Activated T-cell treated with anti-CD3 and anti-CD28 coated beads, Interleukin-2, amount 50 U/mL, for 4 hours (primary cell): ENCODE measurements around the gene AGL. TPM values are rescaled to one million over a fixed set of nuclear protein-coding genes. Genes with fewer than 3 reads are reported as not detected.
"Not testable (repeated sequence)": the region's sequence is repeated elsewhere in the genome, so short reads cannot be mapped to it uniquely, and the experiment has no call there.

ENCODE experiments used
- ATAC-seq, 2 donors: fragments of 200-7000 bp; cut with Tn5 transposase; one replicate each; pipeline ENCODE4 v1.10.0; 2021
- DNase-seq: peaks from one replicate; pipeline ENCODE4 v3.0.0-alpha.2; 2020
- H3K27me3 Mint-ChIP-seq: one replicate; pipeline ENCODE4 v1.8.0; 2021; ENCODE audit warnings: low read depth, mixed read lengths
- H3K36me3 Mint-ChIP-seq: one replicate; pipeline ENCODE4 v1.8.0; 2022; ENCODE audit warnings: mixed read lengths; ENCODE audit not compliant: insufficient read depth
- H3K4me1 Mint-ChIP-seq: one replicate; pipeline ENCODE4 v1.8.0; 2021; ENCODE audit warnings: low read depth, mixed read lengths
- H3K4me3 Mint-ChIP-seq: one replicate; pipeline ENCODE4 v1.8.0; 2021; ENCODE audit warnings: mild to moderate bottlenecking, moderate library complexity, mixed read lengths
- H3K9me3 Mint-ChIP-seq: one replicate; pipeline ENCODE4 v1.8.0; 2021; ENCODE audit warnings: mixed read lengths
- total RNA-seq, 3 donors: library from RNA; stranded (reverse); gene quantifications; one replicate each; pipeline ENCODE4 v1.2.1, GENCODE V29; 2021

Gene AGL
- total RNA-seq, 3 donors from 2014 or later, result 13.8 to 16.1 (median 14.8) TPM

DNA sequence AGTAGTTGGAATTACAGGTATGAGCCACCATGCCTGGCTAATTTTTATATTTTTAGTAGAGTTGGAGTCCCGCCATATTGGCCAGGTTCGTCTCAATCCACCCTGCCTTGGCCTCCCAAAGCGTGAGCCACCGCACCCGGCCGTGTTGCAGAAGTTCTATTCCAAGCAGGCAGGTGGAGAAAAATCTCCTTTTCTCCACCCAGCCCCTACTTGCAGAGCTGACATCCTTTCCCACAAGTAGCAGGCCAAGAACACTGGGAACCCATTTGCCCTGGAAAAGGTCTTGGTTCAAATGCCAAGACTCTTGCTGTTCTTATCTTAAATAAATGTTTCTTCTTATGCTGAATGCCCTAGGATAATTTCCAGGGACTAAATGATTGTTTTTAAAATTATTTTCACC lies 17.5 kb downstream of the AGL start:
- Mint-ChIP-seq H3K4me1 (no peaks in the 10 kb centered on the region), H3K36me3 (peaks cover 15% of the 10 kb centered on the region), H3K9me3 (no peaks in the 10 kb centered on the region), H3K27me3 (no peaks in the 10 kb centered on the region), H3K4me3 (no peak overlapping the region)
- ATAC-seq (no peak), DNase-seq (no peak)

DNA sequence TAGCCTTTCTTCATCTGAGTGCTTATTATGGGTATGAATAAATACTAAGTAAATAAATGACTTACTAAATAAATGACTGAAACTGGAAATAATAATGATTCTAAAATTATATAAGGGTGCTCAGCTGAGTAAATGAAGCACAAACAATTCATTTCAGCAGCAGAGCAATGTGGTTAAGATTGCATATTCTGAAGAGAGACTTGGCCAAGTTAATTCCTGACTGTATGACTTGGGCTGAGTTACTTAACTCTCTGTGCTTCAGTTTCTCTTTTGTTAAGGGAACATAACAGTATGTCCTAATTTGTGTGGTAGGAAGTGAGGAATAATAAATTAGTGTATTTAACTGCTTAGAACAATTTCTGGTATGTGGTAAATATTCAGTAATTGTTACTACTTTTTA lies 19.1 kb downstream of the AGL start:
- ATAC-seq (no peak), DNase-seq (no peak)
- no peaks in the 10 kb centered on the region for H3K4me1 Mint-ChIP-seq
- H3K36me3 Mint-ChIP-seq, result peaks cover 11% of the 10 kb centered on the region
- H3K4me3 Mint-ChIP-seq, result no peak overlapping the region
- no peaks in the 10 kb centered on the region for H3K9me3 Mint-ChIP-seq
- no peaks in the 10 kb centered on the region for H3K27me3 Mint-ChIP-seq

DNA sequence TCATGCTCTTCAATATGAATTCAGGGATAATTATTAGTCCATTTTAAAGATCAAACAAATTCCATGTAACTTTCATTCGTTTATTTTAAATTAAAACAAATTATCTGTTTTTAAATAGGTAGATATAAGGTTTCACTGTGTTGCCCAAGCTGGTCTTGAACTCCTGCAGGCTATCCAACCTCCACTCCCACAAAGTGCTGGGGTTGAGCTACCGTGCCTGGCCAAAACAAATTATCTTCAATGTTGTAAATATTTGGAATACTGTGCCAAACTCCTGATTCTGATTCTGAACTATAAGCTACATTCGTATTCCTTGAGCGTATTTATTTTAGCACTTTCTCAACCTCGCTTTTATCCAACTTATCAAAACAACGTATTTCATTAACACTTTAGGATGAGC lies 19.6 kb downstream of the AGL start:
- no peaks in the 10 kb centered on the region for H3K27me3 Mint-ChIP-seq
- no peaks in the 10 kb centered on the region for H3K4me1 Mint-ChIP-seq
- H3K4me3 Mint-ChIP-seq, result no peak overlapping the region
- H3K36me3 Mint-ChIP-seq, result peaks cover 8% of the 10 kb centered on the region
- no peaks in the 10 kb centered on the region for H3K9me3 Mint-ChIP-seq
- no peak for DNase-seq
- no peak for ATAC-seq

- H3K27me3 Mint-ChIP-seq, result no peaks in the 10 kb centered on the region
- H3K4me3 Mint-ChIP-seq, result no peak overlapping the region
These were observed 21.9 kb downstream of the AGL start for GRCh38 chr1:99872063-99872462.

DNA sequence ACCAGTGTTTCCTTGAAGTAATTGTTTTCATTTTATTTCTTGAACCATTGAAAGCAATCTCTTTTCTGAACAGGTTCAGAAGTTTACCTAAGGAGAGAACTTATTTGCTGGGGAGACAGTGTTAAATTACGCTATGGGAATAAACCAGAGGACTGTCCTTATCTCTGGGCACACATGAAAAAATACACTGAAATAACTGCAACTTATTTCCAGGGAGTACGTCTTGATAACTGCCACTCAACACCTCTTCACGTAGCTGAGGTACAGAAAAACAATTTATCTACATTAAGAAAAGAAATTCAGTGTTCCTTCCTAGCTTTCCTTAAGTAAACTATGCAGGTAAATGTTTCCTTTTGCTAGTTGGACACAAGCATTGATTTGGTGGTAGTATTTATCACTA lies 27.4 kb downstream of the AGL start:
- no peaks in the 10 kb centered on the region for H3K4me1 Mint-ChIP-seq
- DNase-seq (no peak), ATAC-seq (no peak)
- no peaks in the 10 kb centered on the region for H3K27me3 Mint-ChIP-seq
- H3K9me3 Mint-ChIP-seq, result no peaks in the 10 kb centered on the region
- H3K36me3 Mint-ChIP-seq, result peaks cover 24% of the 10 kb centered on the region
- no peak overlapping the region for H3K4me3 Mint-ChIP-seq

More at GRCh38 chr1:99872063-99872462, 21.9 kb downstream of the AGL start:
- no peak for ATAC-seq
- Mint-ChIP-seq H3K9me3 (no peaks in the 10 kb centered on the region), H3K4me1 (no peaks in the 10 kb centered on the region), H3K36me3 (peaks cover 13% of the 10 kb centered on the region)
- DNase-seq, result no peak

- Mint-ChIP-seq H3K4me1 (no peaks in the 10 kb centered on the region), H3K27me3 (no peaks in the 10 kb centered on the region), H3K9me3 (no peaks in the 10 kb centered on the region), H3K4me3 (no peak overlapping the region), H3K36me3 (peaks cover 39% of the 10 kb centered on the region)
- no peak for DNase-seq
- no peak for ATAC-seq
These were observed 36.0 kb downstream of the AGL start for GRCh38 chr1:99886179-99886578.

DNA sequence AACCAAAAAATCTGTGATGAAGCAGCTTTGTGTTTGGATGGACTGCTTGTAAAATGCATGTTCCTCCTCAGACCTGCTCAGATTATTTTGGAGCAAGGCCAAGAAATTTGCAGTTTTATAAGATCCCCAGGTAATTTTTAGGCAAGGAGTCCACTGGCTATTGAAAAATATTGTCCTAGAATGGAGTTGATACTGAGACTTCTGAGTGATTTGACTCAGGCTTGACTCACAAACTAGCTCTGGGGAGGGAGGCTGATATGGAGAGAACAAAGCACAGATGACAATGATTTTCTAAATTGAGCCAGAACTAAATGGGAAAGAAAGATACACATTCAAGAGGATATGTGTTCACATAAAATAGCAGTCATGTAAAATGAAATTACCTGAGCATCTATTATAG lies 36.7 kb downstream of the AGL start:
- Mint-ChIP-seq H3K4me3 (no peak overlapping the region), H3K27me3 (no peaks in the 10 kb centered on the region), H3K36me3 (peaks cover 37% of the 10 kb centered on the region), H3K4me1 (no peaks in the 10 kb centered on the region), H3K9me3 (no peaks in the 10 kb centered on the region)
- no peak for DNase-seq
- no peak for ATAC-seq

GRCh38 chr1:99887890-99888289 lies 37.7 kb downstream of the AGL start:
- no peaks in the 10 kb centered on the region for H3K27me3 Mint-ChIP-seq
- ATAC-seq (no peak), DNase-seq (no peak)
- no peak overlapping the region for H3K4me3 Mint-ChIP-seq
- peaks cover 33% of the 10 kb centered on the region for H3K36me3 Mint-ChIP-seq
- H3K4me1 Mint-ChIP-seq, result no peaks in the 10 kb centered on the region
- no peaks in the 10 kb centered on the region for H3K9me3 Mint-ChIP-seq

- H3K36me3 Mint-ChIP-seq, result peaks cover 25% of the 10 kb centered on the region
- H3K4me3 Mint-ChIP-seq, result no peak overlapping the region
- ATAC-seq (no peak), DNase-seq (no peak)
- no peaks in the 10 kb centered on the region for H3K27me3 Mint-ChIP-seq
- no peaks in the 10 kb centered on the region for H3K4me1 Mint-ChIP-seq
- no peaks in the 10 kb centered on the region for H3K9me3 Mint-ChIP-seq
These were observed 41.8 kb downstream of the AGL start for GRCh38 chr1:99891997-99892396.

GRCh38 chr1:99903278-99903677 lies 53.1 kb downstream of the AGL start:
- not testable (repeated sequence) for ATAC-seq, H3K4me3 Mint-ChIP-seq, H3K4me1 Mint-ChIP-seq, DNase-seq, H3K27me3 Mint-ChIP-seq
- Mint-ChIP-seq H3K36me3 (peaks cover 53% of the 10 kb centered on the region), H3K9me3 (peaks cover 13% of the 10 kb centered on the region)

DNA sequence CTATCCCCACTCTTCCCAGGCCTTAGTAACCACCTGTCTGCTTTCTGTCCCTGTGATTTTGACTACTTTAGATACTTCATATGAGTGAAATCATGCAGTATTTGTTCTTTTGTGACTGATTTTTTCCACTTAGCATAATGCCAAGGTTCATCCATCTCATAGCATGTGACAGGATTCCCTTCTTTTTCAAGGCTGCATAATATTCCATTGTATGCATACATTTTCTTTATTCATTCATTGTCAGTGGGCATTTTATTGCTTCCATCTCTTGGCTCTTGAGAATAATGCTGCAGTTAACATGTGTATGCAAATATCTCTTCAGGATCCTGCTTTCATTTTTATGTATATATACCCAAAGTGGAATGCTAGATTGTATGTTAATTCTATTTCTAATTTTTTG lies 56.4 kb downstream of the AGL start:
- Mint-ChIP-seq H3K36me3 (peaks cover 53% of the 10 kb centered on the region), H3K4me1 (no peaks in the 10 kb centered on the region), H3K27me3 (no peaks in the 10 kb centered on the region), H3K9me3 (peaks cover 13% of the 10 kb centered on the region), H3K4me3 (no peak overlapping the region)
- no peak for DNase-seq
- ATAC-seq, result no peak

GRCh38 chr1:99917214-99917613 lies 67.1 kb downstream of the AGL start:
- H3K27me3 Mint-ChIP-seq, result no peaks in the 10 kb centered on the region
- ATAC-seq (no peak), DNase-seq (no peak)
- H3K9me3 Mint-ChIP-seq, result no peaks in the 10 kb centered on the region
- peaks cover 18% of the 10 kb centered on the region for H3K36me3 Mint-ChIP-seq
- H3K4me3 Mint-ChIP-seq, result no peak overlapping the region
- H3K4me1 Mint-ChIP-seq, result no peaks in the 10 kb centered on the region

DNA sequence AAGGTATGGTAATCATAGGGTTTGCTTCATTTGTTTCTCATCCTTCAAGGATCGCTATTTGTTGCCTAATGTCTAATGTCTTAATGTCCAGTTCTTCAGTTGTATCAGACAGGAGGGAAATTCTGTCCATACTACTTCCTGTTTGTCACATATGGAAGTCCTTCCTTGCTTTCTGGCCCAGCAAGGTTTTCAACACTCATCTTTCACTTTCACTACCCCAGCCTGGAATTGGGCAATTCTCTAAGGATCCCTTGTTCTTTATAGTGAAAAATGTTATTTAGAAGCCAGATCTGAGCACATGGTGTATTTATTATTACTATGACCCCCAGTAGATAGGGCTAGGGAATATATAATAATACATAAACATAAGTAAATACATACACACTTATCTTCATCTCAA lies 69.1 kb downstream of the AGL start:
- no peak for DNase-seq
- no peaks in the 10 kb centered on the region for H3K9me3 Mint-ChIP-seq
- ATAC-seq, result no peak
- H3K27me3 Mint-ChIP-seq, result no peaks in the 10 kb centered on the region
- H3K4me3 Mint-ChIP-seq, result no peak overlapping the region
- no peaks in the 10 kb centered on the region for H3K4me1 Mint-ChIP-seq
- H3K36me3 Mint-ChIP-seq, result peaks cover 11% of the 10 kb centered on the region

DNA sequence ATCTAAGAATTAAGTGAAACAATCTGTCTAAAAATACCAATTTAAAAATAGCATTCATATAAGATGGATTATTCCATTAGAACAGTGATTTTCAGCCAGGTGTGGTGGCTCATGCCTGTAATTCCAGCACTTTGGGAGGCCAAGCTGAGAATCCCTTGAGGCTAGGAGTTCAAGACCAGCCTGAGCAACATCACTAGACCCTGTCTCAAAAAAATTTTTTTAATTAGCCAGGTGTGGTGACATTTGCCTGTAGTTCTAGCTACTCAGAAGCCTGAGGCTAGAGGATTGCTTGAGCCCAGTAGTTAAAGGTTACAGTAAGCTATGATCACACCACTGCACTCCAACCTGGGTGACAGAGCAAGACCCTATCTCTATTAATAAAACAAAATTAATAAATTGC lies 84.6 kb downstream of the AGL start:
- no peak overlapping the region for H3K4me3 Mint-ChIP-seq
- H3K36me3 Mint-ChIP-seq, result no peaks in the 10 kb centered on the region
- ATAC-seq (no peak), DNase-seq (no peak)
- no peaks in the 10 kb centered on the region for H3K4me1 Mint-ChIP-seq
- H3K27me3 Mint-ChIP-seq, result peaks cover 9% of the 10 kb centered on the region
- no peaks in the 10 kb centered on the region for H3K9me3 Mint-ChIP-seq

DNA sequence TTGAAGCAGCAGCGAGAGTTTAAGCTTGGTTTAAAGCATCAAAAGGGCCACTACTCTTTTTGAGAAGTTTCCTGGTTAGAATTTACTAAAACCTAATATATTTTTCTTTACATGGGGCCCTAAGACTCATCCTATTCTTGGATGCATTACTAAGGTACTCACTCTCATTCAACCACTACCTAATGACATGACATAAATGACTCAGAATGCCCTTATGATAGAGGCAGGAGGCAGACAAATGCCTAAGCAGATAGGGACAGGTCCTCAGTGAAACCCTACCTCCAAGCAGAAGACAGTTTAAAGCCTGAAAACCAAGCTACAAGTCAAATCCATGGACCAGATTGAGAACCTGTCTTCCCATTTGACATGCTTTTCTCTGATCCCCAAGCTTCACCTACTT lies 85.4 kb downstream of the AGL start:
- H3K4me1 Mint-ChIP-seq, result no peaks in the 10 kb centered on the region
- H3K27me3 Mint-ChIP-seq, result peaks cover 9% of the 10 kb centered on the region
- ATAC-seq, result no peak
- no peak overlapping the region for H3K4me3 Mint-ChIP-seq
- H3K36me3 Mint-ChIP-seq, result no peaks in the 10 kb centered on the region
- DNase-seq, result no peak
- H3K9me3 Mint-ChIP-seq, result no peaks in the 10 kb centered on the region

DNA sequence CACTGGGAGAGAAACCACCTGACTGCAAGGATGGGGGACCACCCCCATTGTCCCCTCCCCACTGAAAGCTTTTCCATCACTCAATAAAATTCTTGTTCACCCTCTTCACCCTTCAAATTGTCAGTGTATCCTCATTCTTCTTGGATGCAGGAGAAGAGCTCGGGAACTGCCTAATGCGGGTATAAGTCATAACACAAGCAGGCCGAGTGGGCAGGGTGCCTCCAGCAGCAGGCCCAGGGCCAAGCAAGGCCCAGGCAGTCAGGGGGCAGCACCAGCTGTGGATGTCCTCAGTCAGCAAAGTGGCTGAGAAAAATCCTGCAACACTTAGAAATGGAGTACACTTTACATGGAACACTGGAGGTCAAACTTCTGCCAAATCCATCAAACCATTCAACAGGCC lies 85.9 kb downstream of the AGL start:
- no peaks in the 10 kb centered on the region for H3K4me1 Mint-ChIP-seq
- DNase-seq (no peak), ATAC-seq (no peak)

More for the DNA sequence above, 85.9 kb downstream of the AGL start:
- peaks cover 9% of the 10 kb centered on the region for H3K27me3 Mint-ChIP-seq
- no peaks in the 10 kb centered on the region for H3K9me3 Mint-ChIP-seq
- H3K36me3 Mint-ChIP-seq, result no peaks in the 10 kb centered on the region
- H3K4me3 Mint-ChIP-seq, result no peak overlapping the region
